Neural progenitor cell (in vitro differentiated cells): ENCODE results near the gene SNX12. TPM values are rescaled to one million over a fixed set of nuclear protein-coding genes. Genes with fewer than 3 reads are reported as not detected.

ENCODE experiments used
- DNase-seq: peaks from one replicate; pipeline ENCODE4 v3.0.0-alpha.2; 2016; ENCODE audit warnings: low spot score
- H2AFZ ChIP-seq: fragments of 200-600 bp; sonication (generic); replicated peaks from 2 replicates; pipeline ENCODE4 v1.6.1; 2016; ENCODE audit warnings: antibody characterized with exemption
- H3F3A ChIP-seq: fragments of 200-600 bp; sonication (generic); 2 replicates; pipeline ENCODE4 v1.6.1; 2016; ENCODE audit warnings: antibody characterized with exemption, low read depth
- H3K27ac ChIP-seq: fragments of 200-600 bp; sonication (generic); 2 replicates; pipeline ENCODE4 v1.5.1; 2016; ENCODE audit warnings: mild to moderate bottlenecking
- H3K27me3 ChIP-seq: fragments of 200-600 bp; sonication (generic); 2 replicates; pipeline ENCODE4 v1.6.1; 2016; ENCODE audit warnings: mild to moderate bottlenecking, moderate library complexity
- H3K36me3 ChIP-seq: fragments of 200-600 bp; sonication (generic); 2 replicates; pipeline ENCODE4 v1.5.1; 2016
- H3K4me1 ChIP-seq: fragments of 200-600 bp; sonication (generic); 2 replicates; pipeline ENCODE4 v1.6.1; 2016; ENCODE audit warnings: mixed run types
- H3K4me2 ChIP-seq: fragments of 200-600 bp; sonication (generic); 2 replicates; pipeline ENCODE4 v1.6.1; 2016
- H3K4me3 ChIP-seq: fragments of 200-600 bp; sonication (generic); 2 replicates; pipeline ENCODE4 v1.5.1; 2016
- H3K79me2 ChIP-seq: fragments of 200-600 bp; sonication (generic); 2 replicates; pipeline ENCODE4 v1.6.1; 2016; ENCODE audit warnings: low read depth
- H3K9ac ChIP-seq: fragments of 200-600 bp; sonication (generic); 2 replicates; pipeline ENCODE4 v1.6.1; 2016
- H3K9me3 ChIP-seq: fragments of 200-600 bp; sonication (generic); 2 replicates; pipeline ENCODE4 v1.5.1; 2016; ENCODE audit warnings: low read depth
- H4K20me1 ChIP-seq: fragments of 200-600 bp; sonication (generic); 2 replicates; pipeline ENCODE4 v1.6.1; 2016; ENCODE audit warnings: low read depth
- H3K27ac Mint-ChIP-seq: 3 replicates; pipeline ENCODE4 v1.8.0; 2021; ENCODE audit warnings: mixed read lengths
- H3K27me3 Mint-ChIP-seq: 2 replicates; pipeline ENCODE4 v1.8.0; 2022; ENCODE audit warnings: low read depth, mild to moderate bottlenecking, inconsistent platforms, moderate library complexity, mixed read lengths; ENCODE audit not compliant: insufficient read depth
- H3K36me3 Mint-ChIP-seq: 3 replicates; pipeline ENCODE4 v1.8.0; 2021; ENCODE audit warnings: mixed read lengths
- H3K4me1 Mint-ChIP-seq: 3 replicates; pipeline ENCODE4 v1.8.0; 2021; ENCODE audit warnings: mixed read lengths
- H3K4me3 Mint-ChIP-seq: 3 replicates; pipeline ENCODE4 v1.8.0; 2021; ENCODE audit warnings: mild to moderate bottlenecking, moderate library complexity, mixed read lengths
- H3K9me3 Mint-ChIP-seq: 3 replicates; pipeline ENCODE4 v1.8.0; 2020; ENCODE audit warnings: mixed read lengths
- EZH2 ChIP-seq: fragments of 200-600 bp; sonication (generic); IDR thresholded peaks from 2 replicates; pipeline ENCODE4 v1.6.1; 2017; ENCODE audit warnings: antibody characterized with exemption, mild to moderate bottlenecking, moderate library complexity
- EZH2phosphoT487 ChIP-seq: fragments of 200-600 bp; sonication (generic); IDR thresholded peaks from 2 replicates; pipeline ENCODE4 v1.6.1; 2017; ENCODE audit warnings: antibody characterized with exemption
- total RNA-seq: library from RNA; depleted of rRNA; stranded (reverse); fragments of >200 nt; gene quantifications from 2 replicates; pipeline ENCODE4 v1.2.3, GENCODE V29; 2015; ENCODE audit warnings: low replicate concordance
- TF ChIP-seq, protein P1 (sequence below): fragments of 200-600 bp; sonication (generic); IDR thresholded peaks from 2 replicates; pipeline ENCODE4 v1.5.1; 2017; ENCODE audit warnings: antibody characterized with exemption, mild to moderate bottlenecking

Gene SNX12
- total RNA-seq, 1 donor from 2014 or later = 58.1 TPM

DNA sequence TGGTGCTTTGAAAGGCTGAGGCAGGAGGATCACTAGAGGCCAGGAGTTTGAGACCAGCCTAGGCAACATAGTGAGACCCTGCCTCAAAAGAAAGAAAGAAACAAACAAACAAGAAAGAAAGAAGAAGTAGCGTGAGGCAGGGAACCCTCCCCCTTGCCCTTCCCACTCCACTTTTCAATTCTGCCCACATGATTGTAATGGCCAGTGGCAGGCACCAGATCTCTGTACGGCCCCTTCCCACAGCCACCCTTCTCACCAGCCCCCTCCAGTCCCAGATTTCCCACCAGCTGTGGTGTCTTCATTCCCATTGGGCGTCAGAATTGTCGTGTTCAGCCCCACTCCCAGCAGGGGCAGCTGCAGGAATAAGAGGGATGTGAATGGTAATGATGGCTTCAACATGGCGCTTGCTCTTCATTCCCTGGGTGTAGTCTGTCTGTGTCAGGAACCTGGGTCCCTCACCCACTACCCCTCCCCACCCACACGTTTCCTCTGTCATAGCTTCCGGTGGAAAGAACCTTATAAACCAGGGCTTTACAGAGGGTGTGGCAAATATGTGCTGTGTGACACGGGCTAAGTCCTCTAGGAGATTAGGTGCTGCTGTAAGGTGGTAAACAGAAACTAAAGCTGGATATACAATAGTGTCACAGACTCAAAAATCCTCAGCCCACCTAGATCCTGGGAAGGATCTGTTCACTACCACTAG, 43.2 kb upstream of the SNX12 start, which contains the start of gene IL2RG:
TSS of gene IL2RG (minus strand) at position 437 of the 703 bp plus-strand sequence. CDS start at position 399, 38 bp downstream.
- Mint-ChIP-seq H3K9me3 (peaks cover 12% of the 10 kb centered on the region), H3K4me1 (peaks cover 8% of the 10 kb centered on the region), H3K27me3 (peaks cover 3% of the 10 kb centered on the region), H3K27ac (no peak within 1 kb of the TSS), H3K36me3 (no peaks in the 10 kb centered on the region), H3K4me3 (no peak within 1 kb of the TSS)
- no peaks in the 10 kb centered on the region for H3K79me2 ChIP-seq
- no peak within 1 kb of the TSS for H3K4me2 ChIP-seq
- no peak within 1 kb of the TSS for H3K4me3 ChIP-seq
- no peaks in the 10 kb centered on the region for H3K27me3 ChIP-seq
- DNase-seq = no peak
- no peaks in the 10 kb centered on the region for H3F3A ChIP-seq
- H3K36me3 ChIP-seq = no peaks in the 10 kb centered on the region
- no peak for TF ChIP-seq EZH2
- no peaks in the 10 kb centered on the region for H4K20me1 ChIP-seq
- no peaks in the 10 kb centered on the region for H3K9me3 ChIP-seq
- H3K4me1 ChIP-seq = no peaks in the 10 kb centered on the region
- H3K27ac ChIP-seq = no peak within 1 kb of the TSS
- no peak within 1 kb of the TSS for H3K9ac ChIP-seq
- no peak within 1 kb of the TSS for H2AFZ ChIP-seq

DNA sequence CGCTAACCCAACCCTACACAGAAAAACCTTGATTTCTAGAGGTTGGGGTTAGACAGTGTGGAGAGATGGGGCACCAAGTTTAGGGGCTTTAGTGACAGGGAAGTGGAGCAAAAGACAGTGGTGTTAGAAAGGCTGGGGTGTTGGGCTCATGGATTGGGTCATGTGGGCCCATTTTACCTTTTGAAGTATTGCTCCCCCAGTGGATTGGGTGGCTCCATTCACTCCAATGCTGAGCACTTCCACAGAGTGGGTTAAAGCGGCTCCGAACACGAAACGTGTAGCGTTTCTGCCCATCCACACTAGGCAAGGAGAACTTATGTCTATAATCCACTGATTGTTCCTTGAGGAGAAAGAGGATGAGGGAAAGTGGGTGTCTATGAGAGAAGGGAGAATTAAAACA, 40.9 kb upstream of the SNX12 start:
- no peaks in the 10 kb centered on the region for H3K36me3 Mint-ChIP-seq
- no peak overlapping the region for H2AFZ ChIP-seq
- no peak overlapping the region for H3K27ac ChIP-seq
- H3K4me1 ChIP-seq = peaks cover 2% of the 10 kb centered on the region
- H3K9me3 ChIP-seq = no peaks in the 10 kb centered on the region
- no peak overlapping the region for H3K4me3 ChIP-seq
- no peak overlapping the region for H3K9ac ChIP-seq
- H3K4me1 Mint-ChIP-seq = peaks cover 14% of the 10 kb centered on the region
- no peaks in the 10 kb centered on the region for H3K79me2 ChIP-seq
- H3K27ac Mint-ChIP-seq = no peak overlapping the region
- peaks cover 5% of the 10 kb centered on the region for H3K27me3 Mint-ChIP-seq
- no peak overlapping the region for H3K4me2 ChIP-seq
- no peaks in the 10 kb centered on the region for H4K20me1 ChIP-seq
- no peak for DNase-seq
- H3K36me3 ChIP-seq = no peaks in the 10 kb centered on the region
- no peaks in the 10 kb centered on the region for H3K27me3 ChIP-seq
- H3F3A ChIP-seq = peaks cover 7% of the 10 kb centered on the region
- TF ChIP-seq, protein P1, sequence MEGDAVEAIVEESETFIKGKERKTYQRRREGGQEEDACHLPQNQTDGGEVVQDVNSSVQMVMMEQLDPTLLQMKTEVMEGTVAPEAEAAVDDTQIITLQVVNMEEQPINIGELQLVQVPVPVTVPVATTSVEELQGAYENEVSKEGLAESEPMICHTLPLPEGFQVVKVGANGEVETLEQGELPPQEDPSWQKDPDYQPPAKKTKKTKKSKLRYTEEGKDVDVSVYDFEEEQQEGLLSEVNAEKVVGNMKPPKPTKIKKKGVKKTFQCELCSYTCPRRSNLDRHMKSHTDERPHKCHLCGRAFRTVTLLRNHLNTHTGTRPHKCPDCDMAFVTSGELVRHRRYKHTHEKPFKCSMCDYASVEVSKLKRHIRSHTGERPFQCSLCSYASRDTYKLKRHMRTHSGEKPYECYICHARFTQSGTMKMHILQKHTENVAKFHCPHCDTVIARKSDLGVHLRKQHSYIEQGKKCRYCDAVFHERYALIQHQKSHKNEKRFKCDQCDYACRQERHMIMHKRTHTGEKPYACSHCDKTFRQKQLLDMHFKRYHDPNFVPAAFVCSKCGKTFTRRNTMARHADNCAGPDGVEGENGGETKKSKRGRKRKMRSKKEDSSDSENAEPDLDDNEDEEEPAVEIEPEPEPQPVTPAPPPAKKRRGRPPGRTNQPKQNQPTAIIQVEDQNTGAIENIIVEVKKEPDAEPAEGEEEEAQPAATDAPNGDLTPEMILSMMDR = no peak
- TF ChIP-seq EZH2phosphoT487 (no peak), EZH2 (no peak)
- H3K9me3 Mint-ChIP-seq = peaks cover 12% of the 10 kb centered on the region
- H3K4me3 Mint-ChIP-seq = no peak overlapping the region

DNA sequence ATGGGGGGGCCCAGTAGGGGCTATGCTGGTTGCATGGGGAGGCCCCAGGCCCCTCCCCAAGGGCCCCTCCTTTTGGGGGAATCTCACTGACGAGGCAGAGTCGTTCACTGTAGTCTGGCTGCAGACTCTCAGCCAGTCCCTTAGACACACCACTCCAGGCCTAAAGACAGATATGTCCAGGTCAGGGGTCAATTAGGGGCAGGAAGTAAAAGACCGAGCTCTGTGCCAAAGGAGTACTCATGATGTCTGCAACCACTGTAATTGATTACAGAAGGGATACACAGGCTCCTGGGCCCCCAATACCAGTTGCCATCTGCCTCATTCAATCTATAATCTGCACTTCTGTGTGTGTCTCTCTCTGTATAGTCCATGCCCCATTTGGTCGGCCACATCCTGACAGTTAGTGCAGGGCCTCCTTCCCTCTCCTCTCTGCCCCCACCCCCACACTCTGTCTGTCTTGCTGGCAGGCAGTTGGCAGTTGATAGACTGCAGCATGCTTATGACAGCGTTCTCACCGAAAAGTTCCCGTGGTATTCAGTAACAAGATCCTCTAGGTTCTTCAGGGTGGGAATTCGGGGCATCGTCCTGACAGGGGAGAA, 39.7 kb upstream of the SNX12 start:
- H3F3A ChIP-seq = peaks cover 17% of the 10 kb centered on the region
- no peaks in the 10 kb centered on the region for H3K27me3 ChIP-seq
- Mint-ChIP-seq H3K4me3 (no peak overlapping the region), H3K9me3 (peaks cover 12% of the 10 kb centered on the region), H3K4me1 (peaks cover 23% of the 10 kb centered on the region), H3K27me3 (peaks cover 2% of the 10 kb centered on the region), H3K27ac (no peak overlapping the region), H3K36me3 (no peaks in the 10 kb centered on the region)
- H4K20me1 ChIP-seq = no peaks in the 10 kb centered on the region
- H3K36me3 ChIP-seq = no peaks in the 10 kb centered on the region
- H3K4me1 ChIP-seq = peaks cover 12% of the 10 kb centered on the region
- no peak overlapping the region for H2AFZ ChIP-seq
- H3K9ac ChIP-seq = no peak overlapping the region
- TF ChIP-seq EZH2phosphoT487 (no peak), EZH2 (no peak)
- TF ChIP-seq, protein P1 = no peak
- H3K9me3 ChIP-seq = no peaks in the 10 kb centered on the region
- no peak overlapping the region for H3K4me2 ChIP-seq
- H3K27ac ChIP-seq = no peak overlapping the region
- no peak overlapping the region for H3K4me3 ChIP-seq
- no peak for DNase-seq
- no peaks in the 10 kb centered on the region for H3K79me2 ChIP-seq

DNA sequence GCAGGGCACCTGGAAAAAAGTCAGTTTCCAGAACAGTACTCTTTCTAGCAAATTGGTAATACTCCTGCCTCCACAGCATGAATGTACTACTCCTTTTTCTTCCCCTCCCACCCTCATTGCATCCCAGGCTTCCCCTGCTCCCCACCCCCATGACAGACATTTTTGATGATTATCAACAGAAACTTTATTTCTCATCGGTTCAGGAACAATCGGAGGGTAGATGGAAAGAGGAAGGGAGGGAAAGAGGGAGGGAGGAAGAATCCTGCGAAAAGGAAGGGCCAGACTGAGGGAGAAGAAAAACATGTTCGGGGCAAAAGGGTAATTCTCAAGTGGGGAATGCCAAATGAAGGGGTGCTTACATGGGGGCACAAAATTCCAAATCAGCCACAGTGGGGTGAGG, 39.1 kb upstream of the SNX12 start:
- no peak overlapping the region for H2AFZ ChIP-seq
- no peaks in the 10 kb centered on the region for H3K36me3 Mint-ChIP-seq
- H3K9me3 Mint-ChIP-seq = peaks cover 12% of the 10 kb centered on the region
- H3K27me3 ChIP-seq = no peaks in the 10 kb centered on the region
- no peaks in the 10 kb centered on the region for H3K9me3 ChIP-seq
- no peaks in the 10 kb centered on the region for H4K20me1 ChIP-seq
- DNase-seq = no peak
- no peak overlapping the region for H3K9ac ChIP-seq
- H3K36me3 ChIP-seq = no peaks in the 10 kb centered on the region
- no peaks in the 10 kb centered on the region for H3K79me2 ChIP-seq
- H3K27ac Mint-ChIP-seq = no peak overlapping the region
- H3F3A ChIP-seq = peaks cover 21% of the 10 kb centered on the region
- peaks cover 2% of the 10 kb centered on the region for H3K27me3 Mint-ChIP-seq
- no peak overlapping the region for H3K4me2 ChIP-seq
- H3K4me3 Mint-ChIP-seq = no peak overlapping the region
- H3K27ac ChIP-seq = no peak overlapping the region
- peaks cover 30% of the 10 kb centered on the region for H3K4me1 Mint-ChIP-seq
- peaks cover 16% of the 10 kb centered on the region for H3K4me1 ChIP-seq
- no peak overlapping the region for H3K4me3 ChIP-seq
- TF ChIP-seq EZH2 (no peak), EZH2phosphoT487 (no peak)
- TF ChIP-seq, protein P1 = no peak
